Left lung (tissue), 10 donors: Measurements from ENCODE around the gene SPTBN1. TPM values are rescaled to one million over a fixed set of nuclear protein-coding genes. Genes with fewer than 3 reads are reported as not detected.
"Not testable (repeated sequence)": the region's sequence is repeated elsewhere in the genome, so short reads cannot be mapped to it uniquely, and the experiment has no call there.

Experiments used
- ATAC-seq: fragments of 200-7000 bp; cut with Tn5 transposase; one replicate; pipeline ENCODE4 v1.9.1; 2020; ENCODE audit warnings: moderate library complexity
- DNase-seq, 4 donors: peaks; one replicate each; pipeline ENCODE4 v3.0.0-alpha.2; 2013 to 2020
- H3K27ac ChIP-seq, 2 donors: fragments of 200-600 bp; sonication (generic) in 1 of 2; one replicate each; pipeline versions ENCODE4 v1.5.0 to v1.8.0; 2020 to 2021
- H3K27me3 ChIP-seq, 2 donors: fragments of 200-600 bp; sonication (generic) in 1 of 2; one replicate each; pipeline versions ENCODE4 v1.5.0 to v1.8.0; 2020 to 2021
- H3K36me3 ChIP-seq, 2 donors: fragments of 200-600 bp; sonication (generic) in 1 of 2; one replicate each; pipeline versions ENCODE4 v1.5.0 to v1.8.0; 2020 to 2021
- H3K4me1 ChIP-seq, 2 donors: fragments of 200-600 bp; one replicate each; pipeline ENCODE4 v1.8.0; 2021
- H3K4me3 ChIP-seq, 2 donors: fragments of 200-600 bp; sonication (generic) in 1 of 2; one replicate each; pipeline versions ENCODE4 v1.5.0 to v1.8.0; 2020 to 2021; ENCODE audit warnings: mild to moderate bottlenecking in 1 of 2
- H3K9me3 ChIP-seq, 2 donors: fragments of 200-600 bp; sonication (generic) in 1 of 2; one replicate each; pipeline versions ENCODE4 v1.5.0 to v1.8.0; 2020 to 2021
- CTCF ChIP-seq, 2 donors: fragments of 200-600 bp; sonication (generic) in 1 of 2; IDR thresholded peaks; one replicate each; pipeline versions ENCODE4 v1.5.0 to v1.8.0; 2021; ENCODE audit warnings: antibody characterized with exemption in 2 of 2
- intact Hi-C, 2 donors: fragments of 100-400 bp; cut with DNase I; formaldehyde crosslinking; loops; one replicate each; pipeline versions ENCODE4 v1.11.2 to v1.14.2; 2022
- polyA plus RNA-seq, 6 donors: library from polyadenylated mRNA; unstranded; fragments of 120-200 nt; gene quantifications; one replicate each; pipeline ENCODE4 v1.2.1, GENCODE V29; 2013; ENCODE audit not compliant: insufficient read length in 6 of 6
- total RNA-seq, 2 donors: library from RNA; stranded (reverse); fragmentation: NEBNext Ultra II Directional; extraction: Animal tissue kit (Norgen Biotek cat#: 25700); gene quantifications; one replicate each; pipeline ENCODE4 v1.2.1, GENCODE V29; 2021
- donor health status: DM: no; HTN: yes; CAD: no.
- donor health status: DM: no; HTN: no; CAD: no.

The SPTBN1 gene
- total and polyA plus RNA-seq, 8 donors: 441 to 578 (median 543) TPM

- intact Hi-C loops: no loop called here
- DNase-seq (no peak), ATAC-seq (no peak)
- no peak for TF ChIP-seq CTCF (IDR thresholded peaks at IDR 0.05)
- H3K27ac ChIP-seq: no peak overlapping the region
- no peaks in the 10 kb centered on the region for H3K4me1 ChIP-seq
- H3K27me3 ChIP-seq: no peaks in the 10 kb centered on the region
- H3K4me3 ChIP-seq: no peak overlapping the region
- H3K9me3 ChIP-seq: no peaks in the 10 kb centered on the region
- H3K36me3 ChIP-seq: no peaks in the 10 kb centered on the region
Measured at GRCh38 chr2:54687595-54688152, 231.5 kb downstream of the SPTBN1 start.

DNA sequence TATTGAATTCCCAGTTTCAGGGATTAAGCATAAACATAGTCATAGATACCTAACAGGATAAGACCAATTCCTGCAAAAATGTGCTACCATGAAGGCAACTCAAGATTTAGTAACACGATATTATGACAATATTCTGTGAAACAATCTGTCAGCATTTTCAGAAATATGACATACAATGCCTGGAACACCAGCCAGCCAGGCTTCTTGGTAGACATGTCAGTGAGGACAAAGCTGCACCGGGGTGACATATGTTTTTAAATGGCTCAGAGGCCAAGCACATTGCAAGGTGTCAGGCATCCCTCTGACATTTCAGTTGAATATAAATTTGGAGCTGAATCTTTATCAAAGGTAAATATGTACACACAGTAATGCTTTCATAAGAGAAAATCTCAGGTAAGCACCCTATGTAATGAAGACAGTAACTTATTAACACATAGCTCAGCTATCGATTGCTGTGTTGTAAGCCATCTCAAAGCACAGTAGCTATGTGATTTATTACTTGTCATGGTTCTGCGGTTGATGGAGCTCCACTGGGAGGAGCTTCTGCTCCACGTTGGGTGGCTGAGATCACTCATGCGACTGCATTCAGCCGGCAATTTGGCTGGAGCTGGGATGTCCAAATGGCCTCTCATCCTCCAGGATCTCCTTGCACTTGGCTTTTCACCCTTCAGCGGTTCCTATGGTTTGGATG lies 235.5 kb downstream of the SPTBN1 start:
- H3K27me3 ChIP-seq: no peaks in the 10 kb centered on the region

GRCh38 chr2:54692556-54692955 lies 236.4 kb downstream of the SPTBN1 start:
- no peak overlapping the region for H3K4me3 ChIP-seq
- intact Hi-C loops: no loop called here

More for the DNA sequence above, 235.5 kb downstream of the SPTBN1 start:
- ATAC-seq: no peak
- H3K36me3 ChIP-seq: no peaks in the 10 kb centered on the region
- DNase-seq: no peak
- intact Hi-C loops: no loop called here
- no peak overlapping the region for H3K27ac ChIP-seq
- no peaks in the 10 kb centered on the region for H3K4me1 ChIP-seq
- no peak for TF ChIP-seq CTCF (IDR thresholded peaks at IDR 0.05)
- H3K9me3 ChIP-seq: no peaks in the 10 kb centered on the region
- H3K4me3 ChIP-seq: no peak overlapping the region

GRCh38 chr2:54695378-54695777 lies 239.3 kb downstream of the SPTBN1 start:
- H3K27ac ChIP-seq: no peak overlapping the region
- no peaks in the 10 kb centered on the region for H3K36me3 ChIP-seq
- no peak for DNase-seq
- no peaks in the 10 kb centered on the region for H3K4me1 ChIP-seq
- no peak for TF ChIP-seq CTCF (IDR thresholded peaks at IDR 0.05)
- H3K9me3 ChIP-seq: no peaks in the 10 kb centered on the region
- no peak overlapping the region for H3K4me3 ChIP-seq
- peak; percentile 90 for ATAC-seq
- intact Hi-C loops: no loop called here
- H3K27me3 ChIP-seq: no peaks in the 10 kb centered on the region

More at GRCh38 chr2:54692556-54692955, 236.4 kb downstream of the SPTBN1 start:
- H3K36me3 ChIP-seq: no peaks in the 10 kb centered on the region
- DNase-seq: no peak
- no peaks in the 10 kb centered on the region for H3K27me3 ChIP-seq
- no peak overlapping the region for H3K27ac ChIP-seq
- H3K4me1 ChIP-seq: no peaks in the 10 kb centered on the region
- no peaks in the 10 kb centered on the region for H3K9me3 ChIP-seq
- TF ChIP-seq CTCF (IDR thresholded peaks at IDR 0.05): no peak
- ATAC-seq: no peak

- ATAC-seq: no peak
- DNase-seq: no peak
- intact Hi-C loops: no loop called here
Measured at GRCh38 chr2:54697934-54698333, 241.8 kb downstream of the SPTBN1 start.

GRCh38 chr2:54698926-54699325 lies 242.8 kb downstream of the SPTBN1 start:
- ATAC-seq, intact Hi-C loops, H3K4me3 ChIP-seq, H3K36me3 ChIP-seq, DNase-seq, H3K27me3 ChIP-seq, H3K27ac ChIP-seq, H3K9me3 ChIP-seq, H3K4me1 ChIP-seq: not testable (repeated sequence)

More at GRCh38 chr2:54697934-54698333, 241.8 kb downstream of the SPTBN1 start:
- Histone ChIP-seq H3K27ac (no peak overlapping the region), H3K9me3 (no peaks in the 10 kb centered on the region), H3K4me3 (no peak overlapping the region), H3K4me1 (no peaks in the 10 kb centered on the region), H3K36me3 (no peaks in the 10 kb centered on the region), H3K27me3 (no peaks in the 10 kb centered on the region)
- no peak for TF ChIP-seq CTCF (IDR thresholded peaks at IDR 0.05)
